GM12878 (cell line): Measurements from ENCODE around the gene SYT1. TPM values are rescaled to one million over a fixed set of nuclear protein-coding genes. Genes with fewer than 3 reads are reported as not detected.

ENCODE experiments used
- ATAC-seq: fragments of 200-7000 bp; cut with Tn5 transposase; 3 replicates; pipeline ENCODE4 v1.9.1; 2020; ENCODE audit warnings: mild to moderate bottlenecking, moderate library complexity
- BruUV-seq: library from RNA; stranded (reverse); fragments of 400-500 nt; replicated peaks from 2 replicates; lab custom pipeline; 2021; lab: Mats Ljungman, UMichigan
- CTCF ChIA-PET: fragments of 300-600 bp; sonication (Branson Sonifier 250); formaldehyde crosslinking; extraction: SDS; loops from one replicate; lab custom pipeline; 2021; ENCODE audit warnings: inconsistent platforms; lab: Yijun Ruan, JAX
- POLR2A ChIA-PET: fragments of 350-600 bp; formaldehyde crosslinking; extraction: SDS; loops from one replicate; lab custom pipeline; 2021; ENCODE audit warnings: inconsistent platforms; lab: Charles Lee
- RAD21 ChIA-PET: fragments of 300-600 bp; sonication (Branson Sonifier 250); formaldehyde crosslinking; loops from one replicate; lab custom pipeline; 2023; ENCODE audit warnings: antibody characterized with exemption; ENCODE audit not compliant: unreplicated experiment; lab: Charles Lee
- SMC1A ChIA-PET: fragments of 300-600 bp; sonication (Branson Sonifier 250); formaldehyde crosslinking; loops from one replicate; lab custom pipeline; 2023; ENCODE audit not compliant: unreplicated experiment, uncharacterized antibody; lab: Charles Lee
- DNase-seq: peaks from one replicate; pipeline ENCODE4 v3.0.0-alpha.2; 2011; ENCODE audit warnings: low read depth, low spot score
- FAIRE-seq: peaks from 3 replicates; lab custom pipeline; 2011; peaks lifted over from hg19 to GRCh38; lab: Jason Lieb, UNC
- H2AFZ ChIP-seq: 2 replicates; pipeline ENCODE4 v1.6.0; 2011; ENCODE audit warnings: low read depth, low read length, control low read depth; ENCODE audit not compliant: control insufficient read depth
- H3K27ac ChIP-seq: 2 replicates; pipeline ENCODE4 v1.5.1; 2011; ENCODE audit warnings: control low read depth; ENCODE audit not compliant: control insufficient read depth, insufficient read depth
- H3K27me3 ChIP-seq, 2 experiments: replicated peaks in 1 of 2; 2 replicates each; pipeline versions ENCODE4 v1.6.0 to v1.6.1; 2011; ENCODE audit warnings: low read length in 1 of 2; ENCODE audit not compliant: control insufficient read depth in 2 of 2, insufficient read depth in 2 of 2
- H3K36me3 ChIP-seq, 2 experiments: 2 replicates each; pipeline ENCODE4 v1.5.1; 2011; ENCODE audit warnings: low read length in 1 of 2; ENCODE audit not compliant: control insufficient read depth in 2 of 2, insufficient read depth in 2 of 2
- H3K4me1 ChIP-seq: 2 replicates; pipeline ENCODE4 v1.6.1; 2011; ENCODE audit warnings: mild to moderate bottlenecking, low read length, moderate library complexity, mixed read lengths; ENCODE audit not compliant: control insufficient read depth, insufficient read depth
- H3K4me2 ChIP-seq: 2 replicates; pipeline ENCODE4 v1.6.0; 2011; ENCODE audit warnings: control low read depth; ENCODE audit not compliant: control insufficient read depth, insufficient read depth
- H3K4me3 ChIP-seq: fragments of 200-600 bp; sonication (generic); 2 replicates; pipeline ENCODE4 v1.5.1; 2016
- H3K79me2 ChIP-seq: 2 replicates; pipeline ENCODE4 v1.6.0; 2011; ENCODE audit warnings: low read length; ENCODE audit not compliant: control insufficient read depth, insufficient read depth
- H3K9ac ChIP-seq: 2 replicates; pipeline ENCODE4 v1.8.0; 2011; ENCODE audit warnings: low read length, control low read depth, mixed read lengths; ENCODE audit not compliant: control insufficient read depth, insufficient read depth
- H3K9me3 ChIP-seq: replicated peaks from 3 replicates; pipeline ENCODE4 v1.5.1; 2011; ENCODE audit warnings: mild to moderate bottlenecking, low read length; ENCODE audit not compliant: control insufficient read depth, insufficient read depth
- H4K20me1 ChIP-seq: 2 replicates; pipeline ENCODE4 v1.6.0; 2011; ENCODE audit not compliant: control insufficient read depth, insufficient read depth
- CHD2 ChIP-seq: IDR thresholded peaks from 2 replicates; pipeline ENCODE4 v1.6.1; 2011; ENCODE audit warnings: low read depth, low read length, improper control_type of control experiment, borderline replicate concordance
- CREM ChIP-seq: IDR thresholded peaks from 2 replicates; pipeline ENCODE4 v1.6.1; 2014; ENCODE audit warnings: antibody characterized with exemption, low read depth
- E4F1 ChIP-seq: fragments of 450-650 bp; IDR thresholded peaks from 2 replicates; pipeline ENCODE4 v1.6.1; 2018; ENCODE audit warnings: borderline replicate concordance, mild to moderate bottlenecking; ENCODE audit not compliant: partially characterized antibody
- NFYA ChIP-seq: IDR thresholded peaks from 2 replicates; pipeline ENCODE4 v1.6.1; 2011; ENCODE audit warnings: low read depth, mild to moderate bottlenecking, low read length, improper control_type of control experiment, borderline replicate concordance
- RAD21 ChIP-seq: IDR thresholded peaks from 2 replicates; pipeline ENCODE4 v1.6.1; 2011; ENCODE audit warnings: mild to moderate bottlenecking, low read depth, low read length, moderate library complexity; ENCODE audit not compliant: insufficient read depth
- TBL1XR1 ChIP-seq: IDR thresholded peaks from 2 replicates; pipeline ENCODE4 v1.6.1; 2012; ENCODE audit warnings: low read depth, low read length, improper control_type of control experiment
- ZZZ3 ChIP-seq: IDR thresholded peaks from 2 replicates; pipeline ENCODE4 v1.6.1; 2011; ENCODE audit warnings: low read depth; ENCODE audit not compliant: control insufficient read depth, insufficient read length
- WGBS: methylation state at CpG from one replicate; pipeline ENCODE4 v1.1.6; 2016; ENCODE audit warnings: low lambda C conversion rate; ENCODE audit not compliant: insufficient replicate concordance, insufficient coverage; ENCODE audit errors: missing lambda C conversion rate; 5-methylcytosine and 5-hydroxymethylcytosine counted together
- in situ Hi-C: fragments of 300-500 bp; cut with MboI; formaldehyde crosslinking; loops from 9 replicates; pipeline ENCODE4 v1.14.3; 2018; ENCODE audit warnings: mixed read lengths
- intact Hi-C: fragments of 100-400 bp; cut with micrococcal nuclease; formaldehyde crosslinking; loops from one replicate; pipeline ENCODE4 v1.14.2; 2022; ENCODE audit not compliant: unreplicated experiment
- polyA plus RNA-seq, 11 experiments: library from polyadenylated mRNA; depleted of rRNA in 4 of 11; unstranded in 6 of 11; stranded (reverse) in 5 of 11; fragments of >200 nt; fragmentation: Nextera tagmentation in 4 of 11; fragmentation: Illumina TruSeq in 1 of 11; extraction: Ambion mirVana in 4 of 11; extraction: Trizol in 1 of 11; gene quantifications; 1 replicate in 1 of 11; 2 replicates in 10 of 11; pipeline versions ENCODE4 v1.2.1 to v1.2.3, GENCODE V29; 2011 to 2016; ENCODE audit warnings: inconsistent platforms in 2 of 11, missing spikeins in 2 of 11, low read depth in 1 of 11
- total RNA-seq, 4 experiments: library from RNA; depleted of rRNA in 3 of 4; stranded (reverse); fragments of >200 nt in 3 of 4; fragmentation: Illumina TruSeq in 1 of 4; extraction: Trizol in 1 of 4; gene quantifications; 2 replicates each; pipeline versions ENCODE4 v1.2.1 to v1.2.3, GENCODE V29; 2013 to 2021

Gene SYT1
- total and polyA plus RNA-seq, 10 of the 15 experiments (the other 5 are each of a cell fraction or from before 2014, with no cell fraction given), result 0.10 to 0.28 TPM; not detected in 8

GRCh38 chr12:79454338-79454843 is 589.8 kb downstream of the SYT1 start:
- H3K4me1 ChIP-seq, result no peaks in the 10 kb centered on the region
- TF ChIP-seq NFYA (no peak), CREM (no peak), RAD21 (no peak), ZZZ3 (no peak), E4F1 (no peak), TBL1XR1 (no peak), CHD2 (no peak)
- H3K9ac ChIP-seq, result no peak overlapping the region
- BruUV-seq, result no TSS peak
- ChIA-PET CTCF (no interaction called here), RAD21 (no interaction called here), POLR2A (no interaction called here), SMC1A (interaction anchor here (0.8 kb wide), 1 partner anchor 545 kb away, joined by 3 read pairs; no protein-coding TSS in a partner anchor)
- H3K4me3 ChIP-seq, result no peak overlapping the region
- 28% methylated on average over 3 of the region's 3 CpGs for WGBS
- no peak overlapping the region for H3K4me2 ChIP-seq
- no peaks in the 10 kb centered on the region for H4K20me1 ChIP-seq
- intact Hi-C loops (no loop called here), in situ Hi-C loops (loop anchor here (5.0 kb wide), 1 partner anchor 48 kb away; no protein-coding TSS in a partner anchor)
- H3K27ac ChIP-seq, result no peak overlapping the region
- no peaks in the 10 kb centered on the region for H3K79me2 ChIP-seq
- no peak for DNase-seq
- H2AFZ ChIP-seq, result no peak overlapping the region
- no peak for FAIRE-seq
- no peak for ATAC-seq
- H3K36me3 ChIP-seq, result no peaks in the 10 kb centered on the region
- H3K27me3 ChIP-seq, result no peaks in the 10 kb centered on the region
- H3K9me3 ChIP-seq, result no peaks in the 10 kb centered on the region
